Hindlimb muscle (tissue), 1 donor: ENCODE measurements around the gene TRIM60. TPM values are rescaled to one million over a fixed set of nuclear protein-coding genes. Genes with fewer than 3 reads are reported as not detected.
"Not testable (repeated sequence)": the region's sequence is repeated elsewhere in the genome, so short reads cannot be mapped to it uniquely, and the experiment has no call there.

ENCODE experiments used
- DNase-seq: peaks from one replicate; pipeline ENCODE4 v3.0.0-alpha.2; 2013
- polyA plus RNA-seq: library from polyadenylated mRNA; unstranded; fragments of 120-200 nt; gene quantifications from one replicate; pipeline ENCODE4 v1.2.1, GENCODE V29; 2013; ENCODE audit not compliant: insufficient read length

The TRIM60 gene
- polyA plus RNA-seq = not detected

GRCh38 chr4:165031436-165032211 is at the start of gene TRIM60:
Gene TRIM60, plus strand, starts transcription at chr4:165031999. Its CDS starts 8,074 bp downstream, at chr4:165040073.
- no peak for DNase-seq

GRCh38 chr4:164989471-164989870 is 42.3 kb upstream of the TRIM60 start:
- DNase-seq = no peak

GRCh38 chr4:164990786-164991185 is 41.0 kb upstream of the TRIM60 start:
- not testable (repeated sequence) for DNase-seq

- not testable (repeated sequence) for DNase-seq
These were observed 35.7 kb upstream of the TRIM60 start for GRCh38 chr4:164996123-164996522.

GRCh38 chr4:164997324-164997723 is 34.5 kb upstream of the TRIM60 start:
- no peak for DNase-seq

GRCh38 chr4:164997941-164998340 is 33.9 kb upstream of the TRIM60 start:
- DNase-seq = no peak

- not testable (repeated sequence) for DNase-seq
These were observed 33.2 kb upstream of the TRIM60 start for GRCh38 chr4:164998526-164999080.

- DNase-seq = not testable (repeated sequence)
These were observed 29.8 kb upstream of the TRIM60 start for GRCh38 chr4:165001957-165002356.

GRCh38 chr4:165005352-165005925 is 26.4 kb upstream of the TRIM60 start:
- no peak for DNase-seq

GRCh38 chr4:165006456-165006855 is 25.3 kb upstream of the TRIM60 start:
- peak; percentile 2 for DNase-seq

GRCh38 chr4:165006886-165007285 is 24.9 kb upstream of the TRIM60 start:
- no peak for DNase-seq

GRCh38 chr4:165009493-165010227 is 22.1 kb upstream of the TRIM60 start:
- DNase-seq = no peak

GRCh38 chr4:165010487-165010886 is 21.3 kb upstream of the TRIM60 start:
- DNase-seq = no peak

GRCh38 chr4:165010991-165011390 is 20.8 kb upstream of the TRIM60 start:
- DNase-seq = no peak

- DNase-seq = no peak
These were observed 20.4 kb upstream of the TRIM60 start for GRCh38 chr4:165011403-165011802.

GRCh38 chr4:165013691-165014090 is 18.1 kb upstream of the TRIM60 start:
- no peak for DNase-seq

GRCh38 chr4:165016971-165017370 is 14.8 kb upstream of the TRIM60 start:
- no peak for DNase-seq

- DNase-seq = not testable (repeated sequence)
These were observed 11.8 kb upstream of the TRIM60 start for GRCh38 chr4:165019995-165020394.

- not testable (repeated sequence) for DNase-seq
These were observed 6.0 kb upstream of the TRIM60 start for GRCh38 chr4:165025782-165026181.

GRCh38 chr4:165027762-165028402 is 3.9 kb upstream of the TRIM60 start:
- no peak for DNase-seq

- DNase-seq = no peak
These were observed 16.4 kb downstream of the TRIM60 start for GRCh38 chr4:165048170-165048569.

- no peak for DNase-seq
These were observed 20.8 kb downstream of the TRIM60 start for GRCh38 chr4:165052627-165053026.

- DNase-seq = no peak
These were observed 21.8 kb downstream of the TRIM60 start, which contains the start of gene TRIM75 for GRCh38 chr4:165053645-165054044. Gene TRIM75, plus strand, starts transcription at chr4:165053866. Its CDS starts 5,282 bp downstream, at chr4:165059148.
